CD4-positive, alpha-beta T cell treated with Interleukin-10 for 1 hour (primary cell): Measurements from ENCODE around the gene ICA1.

ENCODE experiments used
- DNase-seq: peaks from one replicate; pipeline ENCODE4 v3.0.0-alpha.2; 2020

The ICA1 gene

GRCh38 chr7:8155836-8156235 lies 106.1 kb downstream of the ICA1 start:
- no peak for DNase-seq

DNA sequence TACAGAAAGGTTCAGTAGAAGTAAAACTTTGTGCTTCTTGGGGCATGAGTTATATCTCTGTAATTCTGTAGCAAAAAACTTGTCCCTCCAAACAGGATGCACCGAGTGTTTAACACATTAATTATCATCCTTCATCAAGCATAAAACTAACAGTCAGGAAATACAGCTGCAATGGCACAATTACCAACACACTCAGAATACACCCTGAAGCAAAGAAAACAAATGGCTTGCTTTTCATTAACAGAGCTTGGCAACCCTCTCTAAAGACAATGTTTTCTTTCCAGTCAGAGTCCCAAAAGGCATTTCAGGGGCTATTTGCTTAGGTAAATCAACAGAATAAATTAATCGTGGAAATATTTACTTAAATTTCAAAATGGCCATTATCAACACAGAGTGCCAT lies 107.7 kb downstream of the ICA1 start:
- no peak for DNase-seq

DNA sequence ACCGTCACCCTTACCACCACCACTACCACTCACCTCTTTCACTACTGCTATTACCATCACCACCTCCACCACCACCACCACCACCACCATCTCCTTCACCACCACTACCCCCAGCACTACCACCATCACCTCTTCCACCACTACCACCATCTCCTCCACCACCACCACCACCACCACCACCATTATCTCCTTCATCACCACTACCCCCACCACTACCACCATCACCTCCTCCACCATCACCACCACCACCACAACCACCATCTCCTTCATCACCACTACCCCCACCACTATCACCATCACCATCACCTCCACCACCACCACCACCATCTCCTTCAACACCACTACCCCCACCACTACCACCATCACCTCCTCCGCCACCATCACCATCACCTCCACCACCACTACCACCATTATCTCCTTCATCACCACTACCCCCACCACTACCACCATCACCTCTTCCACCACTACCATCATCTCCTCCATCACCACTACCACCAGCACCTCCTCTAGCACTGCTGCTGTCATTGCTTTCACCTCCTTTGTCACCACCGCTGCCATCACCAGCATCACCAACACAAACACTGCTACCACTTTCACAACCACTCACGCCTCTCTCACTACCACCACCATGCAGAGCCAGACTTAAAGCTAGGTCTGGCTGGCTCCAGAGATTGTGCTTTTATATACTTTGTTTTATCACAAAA lies 109.3 kb downstream of the ICA1 start:
- DNase-seq = peak; percentile 34

GRCh38 chr7:8151161-8151725 lies 110.7 kb downstream of the ICA1 start:
- no peak for DNase-seq

DNA sequence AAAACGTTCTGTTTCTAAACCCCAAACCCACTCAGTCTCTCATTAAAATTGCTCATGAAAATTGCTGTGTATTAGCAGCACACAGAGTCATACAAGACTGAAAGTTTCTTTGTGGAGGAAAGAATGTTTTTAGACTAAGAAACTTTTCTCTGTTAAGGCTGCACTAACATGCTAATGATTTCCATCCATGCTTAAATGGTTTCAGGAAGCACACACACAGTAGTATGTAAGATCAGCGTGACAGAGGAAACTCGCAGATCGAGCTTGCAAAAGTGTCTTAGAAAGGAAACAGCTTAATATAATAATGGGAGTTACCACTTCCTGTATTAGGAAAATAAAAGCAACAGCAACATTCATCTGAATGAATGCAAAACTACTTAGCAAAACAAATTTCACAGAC lies 112.7 kb downstream of the ICA1 start:
- no peak for DNase-seq

DNA sequence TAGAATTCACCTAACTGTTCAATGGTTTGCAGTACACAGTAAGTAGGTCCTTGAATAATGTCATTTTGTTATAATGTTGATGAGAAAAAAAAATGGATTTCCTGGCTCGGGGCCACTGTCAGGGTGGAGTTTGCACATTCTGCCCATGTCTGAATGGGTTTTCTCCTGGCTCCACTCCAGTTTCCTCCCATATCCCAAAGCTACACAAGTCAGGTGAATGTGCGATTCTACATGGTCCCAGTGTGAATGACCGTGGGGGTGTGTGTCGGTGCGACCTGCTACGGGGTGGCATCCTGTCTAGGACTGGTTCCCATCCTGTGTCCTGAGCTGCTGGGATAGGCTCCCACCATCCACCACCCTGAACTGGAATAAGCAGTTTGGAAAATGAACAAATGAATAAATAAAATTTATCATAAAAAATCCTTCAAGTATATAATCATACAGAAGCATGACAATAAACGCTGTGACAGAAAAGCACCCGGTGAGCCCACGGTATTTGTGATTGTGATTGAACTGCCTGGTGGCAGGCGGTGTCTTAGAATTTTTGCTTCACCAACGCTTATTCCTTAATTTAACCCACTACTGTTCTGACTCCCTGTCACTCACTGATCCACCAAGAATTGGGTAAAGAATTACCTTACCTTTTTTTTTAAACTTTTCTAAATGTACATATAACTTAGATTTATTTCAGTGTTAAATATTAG lies 114.1 kb downstream of the ICA1 start:
- DNase-seq = no peak

- no peak for DNase-seq
These were observed 115.1 kb downstream of the ICA1 start for GRCh38 chr7:8146788-8147413.

GRCh38 chr7:8146106-8146787 lies 115.7 kb downstream of the ICA1 start:
- DNase-seq = no peak

DNA sequence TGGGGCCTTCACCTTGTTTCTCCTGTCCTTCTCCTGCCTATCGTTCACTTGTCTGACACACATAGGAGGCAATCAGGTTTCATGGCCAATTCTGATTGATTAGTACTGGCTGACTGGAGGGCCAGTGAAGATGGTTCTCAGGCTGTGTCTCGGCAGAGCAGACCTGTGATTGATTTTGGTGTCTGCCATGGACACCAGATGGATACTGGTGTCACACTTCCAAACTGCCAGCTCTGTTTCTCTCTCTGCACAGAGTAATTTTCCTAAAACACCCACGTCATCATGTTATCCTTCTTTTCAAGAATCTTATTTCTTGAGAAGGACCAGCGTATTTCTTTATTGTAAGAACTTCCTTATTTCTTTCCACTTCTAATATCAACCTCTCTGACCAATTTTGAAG lies 117.1 kb downstream of the ICA1 start:
- DNase-seq = no peak

- peak; percentile 37 for DNase-seq
These were observed 118.7 kb downstream of the ICA1 start for GRCh38 chr7:8143151-8143874.

DNA sequence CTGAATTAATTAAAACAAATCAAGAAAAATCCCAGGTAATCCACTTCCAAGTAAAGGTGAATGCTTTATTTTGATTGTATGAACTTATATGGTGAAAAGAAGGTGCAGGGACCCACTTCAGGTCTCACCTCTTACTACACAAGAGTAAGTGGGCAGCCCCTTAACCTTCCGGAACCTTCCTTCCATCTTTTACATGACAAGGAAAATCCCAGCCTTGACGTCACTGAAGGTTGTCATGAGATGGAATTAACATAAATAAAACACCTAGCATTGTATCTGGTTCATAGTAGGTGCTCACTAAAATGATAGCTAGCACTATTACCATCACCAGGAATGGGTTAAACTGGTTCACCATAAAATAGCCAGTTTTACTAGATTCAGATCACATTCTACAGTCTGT lies 119.5 kb downstream of the ICA1 start:
- peak; percentile 51 for DNase-seq

- peak; percentile 27 for DNase-seq
These were observed 120.9 kb downstream of the ICA1 start for GRCh38 chr7:8141070-8141469.

DNA sequence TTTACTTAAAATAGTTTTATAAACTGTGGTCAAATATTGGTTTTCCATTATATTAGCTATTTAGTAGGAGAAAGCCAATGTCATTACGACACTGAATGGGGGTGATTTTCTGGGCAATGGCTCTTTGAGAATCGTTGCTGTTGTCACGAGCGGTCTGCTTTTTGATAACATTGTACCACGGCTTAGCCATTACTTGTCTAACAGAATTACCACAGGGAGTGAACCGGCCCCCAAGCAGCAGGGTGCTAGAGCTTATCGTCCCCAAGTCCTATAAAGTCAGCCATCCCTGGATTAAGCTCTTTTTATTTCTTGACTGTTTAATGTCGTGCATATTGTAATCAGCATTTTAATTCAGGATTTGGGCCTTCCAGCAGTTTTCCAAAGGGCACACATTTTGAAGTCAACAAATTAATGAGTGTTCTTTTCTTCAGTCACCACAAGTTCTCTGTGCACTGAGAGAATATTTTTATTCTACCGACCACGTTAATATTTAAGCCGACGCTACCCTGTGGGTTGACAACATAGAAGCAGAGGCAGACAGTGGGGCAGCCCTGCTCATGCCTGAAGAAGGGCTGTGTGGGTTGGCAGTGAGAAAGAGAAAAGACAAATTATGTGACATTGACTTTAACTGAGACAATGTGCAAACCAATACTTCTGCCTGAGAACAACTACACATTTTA lies 125.8 kb downstream of the ICA1 start:
- no peak for DNase-seq

DNA sequence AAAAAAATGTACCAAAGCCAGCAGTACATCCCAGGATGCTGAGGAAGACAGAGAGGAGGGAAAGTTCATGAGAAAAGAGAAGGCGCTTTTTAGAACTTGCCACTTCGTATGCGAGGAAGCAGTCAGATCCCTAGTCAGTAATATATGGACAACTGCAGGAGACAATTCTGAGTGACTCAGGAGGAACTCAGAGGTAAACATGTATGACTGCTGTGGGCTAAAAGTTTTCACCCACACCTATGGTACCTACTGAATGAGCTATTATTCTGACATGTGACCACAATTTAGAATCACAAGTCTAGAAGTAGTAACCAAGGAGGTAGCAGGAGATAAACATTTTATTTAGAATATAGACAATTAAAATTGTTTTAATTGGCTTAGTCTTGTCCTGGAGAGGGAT lies 126.5 kb downstream of the ICA1 start:
- no peak for DNase-seq

- DNase-seq = peak; percentile 51
These were observed 127.8 kb downstream of the ICA1 start for GRCh38 chr7:8134089-8134733.

DNA sequence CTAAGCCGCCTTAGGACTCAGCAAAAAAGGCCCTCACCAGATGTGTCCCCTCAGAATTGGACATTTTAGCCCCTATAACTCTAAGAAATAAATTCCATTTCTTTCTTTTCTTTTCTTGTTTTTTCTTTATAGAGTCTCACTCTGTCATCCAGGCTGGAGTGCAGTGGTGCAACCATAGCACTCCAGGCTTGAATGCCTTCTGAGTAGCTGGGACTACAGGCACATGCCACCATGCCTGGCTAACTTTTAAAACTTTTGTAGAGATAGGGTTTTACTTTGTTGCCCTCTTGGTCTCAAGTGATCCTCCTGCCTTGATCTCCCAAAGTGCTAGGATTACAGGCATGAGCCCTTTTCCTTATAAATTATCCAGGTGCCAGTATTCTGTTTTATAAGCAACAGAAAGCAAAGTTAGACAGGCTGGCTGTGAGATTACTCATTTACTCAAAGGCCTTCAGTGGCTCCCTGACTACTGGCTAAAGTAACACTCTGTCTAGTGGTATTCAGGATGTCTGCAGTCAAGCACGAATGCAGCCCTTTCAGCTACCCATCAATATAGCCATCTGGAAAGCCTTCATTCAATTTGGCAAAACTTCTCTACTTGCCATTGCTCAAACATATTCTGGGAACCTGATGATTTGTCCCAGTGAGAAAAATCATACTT lies 128.6 kb downstream of the ICA1 start:
- no peak for DNase-seq

GRCh38 chr7:8131694-8132605 lies 130.0 kb downstream of the ICA1 start:
- peak; percentile 72 for DNase-seq

- DNase-seq = no peak
These were observed 131.3 kb downstream of the ICA1 start for GRCh38 chr7:8130663-8131062.

GRCh38 chr7:8129318-8129659 lies 132.7 kb downstream of the ICA1 start:
- DNase-seq = peak; percentile 49
